ENCODE measurements around the gene ZCCHC14.

ZCCHC14 gene

DNA sequence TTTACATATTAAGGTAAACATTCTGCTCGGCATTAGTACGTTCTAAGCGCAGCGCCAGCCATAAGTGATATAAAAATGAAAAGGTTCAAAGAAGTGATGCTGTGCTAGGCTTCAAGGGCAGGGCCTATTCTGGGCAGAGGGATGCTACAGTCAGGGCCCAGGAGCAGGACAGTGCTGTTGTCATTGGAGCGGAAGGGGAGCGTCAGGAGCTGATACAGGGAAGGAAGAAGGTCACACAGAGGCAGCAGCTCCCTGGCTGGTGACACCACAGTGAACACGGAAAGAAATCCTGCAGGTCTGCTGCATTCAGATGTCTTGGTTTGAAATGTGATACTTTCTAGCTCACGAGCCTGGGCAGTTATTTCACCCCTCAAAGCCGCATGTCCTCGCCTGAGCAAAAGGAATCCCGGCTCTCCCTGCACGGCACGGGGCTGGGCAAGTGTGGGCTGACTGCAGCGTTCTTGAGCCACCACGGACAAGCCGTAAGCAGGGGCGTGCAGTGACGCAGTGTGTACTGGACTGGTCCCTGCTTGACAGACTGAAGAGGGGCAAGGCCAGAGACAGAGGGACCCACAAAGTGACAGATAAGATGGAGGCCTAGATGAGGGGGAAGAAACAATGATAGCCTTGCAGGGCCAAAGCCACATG lies 41.1 kb downstream of the ZCCHC14 start:
- no peak for DNase-seq

DNA sequence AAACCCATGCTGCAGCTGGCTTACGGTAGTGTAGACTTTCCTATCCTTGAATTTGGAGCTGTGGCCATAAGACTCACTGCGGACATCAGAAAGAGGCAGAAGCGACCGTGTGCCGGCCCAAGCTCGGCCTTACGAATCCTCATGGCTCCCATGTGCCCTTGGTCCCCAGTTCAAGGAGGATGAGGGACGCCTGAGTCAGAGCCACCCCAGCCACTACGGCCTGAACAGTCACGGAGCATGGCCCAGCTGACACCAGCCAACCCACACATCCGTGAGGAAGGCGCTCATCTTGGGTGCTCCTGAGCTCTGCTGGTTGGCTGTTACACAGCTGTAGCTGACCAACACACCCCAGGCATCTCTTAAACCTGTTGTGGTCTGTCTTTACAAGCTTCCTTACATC lies 44.0 kb downstream of the ZCCHC14 start:
- no peak for DNase-seq

DNA sequence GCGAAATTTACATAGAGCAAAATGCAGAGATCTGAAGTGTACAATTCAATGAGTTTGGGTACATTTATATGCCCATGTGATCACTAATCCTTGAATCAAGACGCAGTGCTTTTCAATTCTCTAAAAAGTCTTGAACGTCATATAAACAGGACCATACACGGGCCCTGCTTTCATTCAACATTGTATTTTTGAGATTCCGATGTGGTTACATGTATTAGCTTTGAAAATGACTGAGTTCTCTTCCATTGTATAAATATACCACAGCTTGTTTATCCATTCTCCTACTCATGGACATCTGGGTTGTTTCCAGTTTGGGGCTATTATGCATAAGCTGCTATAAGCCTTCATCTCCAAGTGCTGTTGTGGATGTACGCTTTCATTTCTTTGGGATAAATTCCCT lies 45.5 kb downstream of the ZCCHC14 start:
- DNase-seq, result no peak

DNA sequence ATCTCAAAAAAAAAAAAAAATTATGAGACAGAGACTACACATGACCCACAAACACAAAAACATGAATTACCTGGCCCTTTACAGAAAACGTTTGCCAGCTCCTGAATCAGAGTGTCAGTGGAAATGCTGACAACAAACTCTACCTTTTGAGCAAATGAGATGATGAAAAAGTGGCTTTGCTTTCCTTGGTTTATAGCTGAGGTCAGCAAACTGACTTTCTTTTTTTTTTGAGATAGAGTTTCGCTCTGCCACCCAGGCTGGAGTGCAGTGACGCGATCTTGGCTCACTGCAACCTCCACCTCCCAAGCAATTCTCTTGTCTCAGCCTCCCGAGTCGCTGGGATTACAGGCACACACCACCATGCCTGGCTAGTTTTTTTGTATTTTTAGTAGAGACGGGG lies 46.3 kb downstream of the ZCCHC14 start:
- DNase-seq, result no peak

DNA sequence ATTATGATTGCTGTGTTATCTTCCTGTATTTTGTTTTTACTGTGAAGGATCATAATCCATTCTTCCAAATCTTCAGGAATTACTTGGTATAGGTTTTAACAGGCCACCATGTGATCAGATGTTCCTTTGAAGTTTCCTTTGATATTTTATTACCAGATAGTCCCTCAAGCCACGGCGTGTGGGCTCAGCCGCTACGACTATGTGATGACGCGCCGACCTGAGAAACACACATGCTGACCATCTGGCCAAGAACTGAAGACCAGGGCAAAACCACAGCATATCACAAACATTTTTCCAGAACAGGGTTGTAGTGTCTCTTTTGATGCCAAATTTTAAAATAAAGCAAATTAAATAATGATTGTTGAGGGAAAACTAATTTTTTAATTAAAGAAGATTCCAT lies 47.3 kb downstream of the ZCCHC14 start:
- DNase-seq, result no peak

DNA sequence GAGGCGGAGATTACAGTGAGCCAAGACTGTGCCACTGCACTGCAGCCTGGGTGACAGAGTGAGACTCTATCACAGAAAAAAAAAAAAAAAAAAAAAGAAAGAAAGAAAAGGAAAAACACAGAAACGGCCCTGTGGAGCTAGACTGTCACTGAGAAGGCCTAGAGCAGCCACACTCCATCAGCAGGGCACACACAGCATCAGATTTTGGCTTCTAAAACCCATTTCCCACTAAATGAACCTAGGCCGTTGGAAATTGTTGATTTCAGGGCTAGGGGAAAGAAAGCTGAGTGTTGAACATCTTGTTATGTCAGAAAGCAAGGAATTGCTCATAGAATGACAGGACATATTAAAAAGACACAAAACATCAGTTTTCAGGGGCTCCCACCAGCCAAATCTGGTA lies 48.9 kb downstream of the ZCCHC14 start:
- no peak for DNase-seq

DNA sequence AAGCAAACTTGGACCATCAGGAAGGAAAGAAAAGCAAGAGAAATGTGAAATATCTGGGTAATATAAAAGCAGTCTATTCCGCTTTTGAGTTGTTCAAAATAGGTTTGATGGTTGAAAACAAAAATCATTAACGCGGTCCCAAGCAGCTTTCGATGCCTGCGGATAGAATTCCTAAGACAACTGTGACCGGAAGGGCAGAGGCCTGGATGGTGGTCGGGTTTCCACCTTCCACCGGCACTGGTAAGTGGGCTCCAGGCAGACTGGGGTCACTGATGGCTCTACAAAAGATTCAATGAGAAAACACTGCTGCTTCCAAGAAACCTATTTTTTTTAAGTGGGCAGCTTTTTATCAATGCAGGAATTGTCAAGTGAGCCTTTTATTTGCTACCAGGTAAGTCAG lies 49.8 kb downstream of the ZCCHC14 start:
- no peak for DNase-seq

DNA sequence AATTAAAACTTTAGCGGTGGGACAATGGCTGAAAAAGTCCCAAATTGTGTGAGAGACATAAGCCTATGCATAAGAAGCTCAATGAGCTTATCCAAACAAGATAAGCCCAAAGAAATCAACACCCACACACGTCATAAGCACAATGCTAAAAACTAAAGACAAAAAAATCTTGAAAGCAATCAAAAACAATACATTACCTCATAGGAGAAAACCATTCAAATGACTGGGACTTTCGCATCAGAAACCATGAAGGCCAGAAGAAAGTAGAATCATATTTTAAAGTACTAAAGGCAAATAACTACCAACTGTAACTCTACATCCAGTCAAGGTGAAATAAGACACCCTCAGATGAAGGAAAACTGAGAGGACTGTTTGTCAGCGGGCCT lies 50.2 kb downstream of the ZCCHC14 start:
- DNase-seq, result no peak

DNA sequence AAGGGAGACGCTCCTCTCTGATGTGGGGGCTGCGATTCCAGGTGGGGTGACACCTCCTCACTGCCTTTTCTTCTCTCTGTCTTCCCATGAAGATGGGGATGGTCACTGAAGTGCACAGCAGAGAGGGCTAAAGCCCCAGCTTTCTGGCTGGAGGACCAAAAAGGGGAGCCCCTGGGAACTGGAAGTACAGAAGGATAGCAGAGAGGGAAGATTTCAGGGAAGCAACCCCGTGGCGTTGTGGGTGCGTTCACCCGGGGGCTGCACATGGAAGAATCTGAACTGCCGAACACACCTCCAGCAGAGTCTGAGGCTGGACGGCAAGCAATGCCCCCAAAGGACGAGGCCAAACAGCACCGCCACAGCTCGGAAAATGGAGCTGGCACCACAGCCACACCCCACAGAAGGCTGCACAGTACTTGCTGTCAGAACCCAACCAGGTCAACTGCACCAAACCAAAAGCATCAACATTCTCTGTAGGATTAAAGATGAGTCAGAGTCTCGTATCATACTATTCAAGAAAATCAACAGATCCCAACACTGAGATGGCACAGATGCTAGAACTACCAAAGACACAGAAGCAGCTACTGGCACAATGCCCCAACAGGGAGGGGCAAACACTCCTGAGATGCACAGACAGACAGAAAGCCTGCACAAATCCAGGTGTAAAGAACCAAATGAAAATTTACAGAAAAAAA lies 50.8 kb downstream of the ZCCHC14 start:
- DNase-seq, result no peak

DNA sequence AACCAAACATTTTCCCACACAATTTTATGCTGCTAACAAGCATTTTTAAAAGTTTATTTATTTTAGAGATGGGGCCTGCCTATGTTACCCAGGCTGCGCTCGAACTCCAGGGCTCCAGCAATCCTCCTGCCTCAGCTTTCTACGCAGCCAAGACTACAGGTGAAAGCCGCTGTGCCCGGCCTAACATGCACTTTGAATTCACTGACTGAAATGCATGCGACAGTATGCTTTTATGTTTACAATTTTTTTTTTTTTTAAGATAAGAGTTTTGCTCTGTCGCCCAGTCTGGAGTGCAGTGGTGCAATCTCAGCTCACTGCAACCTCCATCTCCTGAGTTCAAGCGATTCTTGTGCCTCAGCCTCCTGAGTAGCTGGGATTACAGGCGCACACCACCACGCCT lies 52.9 kb downstream of the ZCCHC14 start:
- DNase-seq, result no peak

DNA sequence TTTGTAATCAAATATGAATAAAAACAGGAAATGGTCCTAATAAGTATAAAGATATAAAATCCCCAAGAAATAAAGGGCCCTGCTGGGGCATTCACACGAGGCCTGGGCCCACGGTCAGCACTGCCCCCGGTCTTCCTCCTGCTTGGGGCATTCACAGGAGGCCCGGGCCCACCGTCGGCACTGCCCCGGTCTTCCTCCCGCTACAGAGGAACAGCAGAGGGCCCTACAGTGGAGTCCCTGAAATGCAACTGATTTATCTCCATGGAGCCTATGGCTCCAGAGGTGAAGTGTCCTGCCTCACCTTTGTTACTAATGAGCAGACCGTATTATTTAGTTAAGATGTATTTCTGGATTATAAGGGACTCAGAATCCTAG lies 54.2 kb downstream of the ZCCHC14 start:
- DNase-seq, result no peak

DNA sequence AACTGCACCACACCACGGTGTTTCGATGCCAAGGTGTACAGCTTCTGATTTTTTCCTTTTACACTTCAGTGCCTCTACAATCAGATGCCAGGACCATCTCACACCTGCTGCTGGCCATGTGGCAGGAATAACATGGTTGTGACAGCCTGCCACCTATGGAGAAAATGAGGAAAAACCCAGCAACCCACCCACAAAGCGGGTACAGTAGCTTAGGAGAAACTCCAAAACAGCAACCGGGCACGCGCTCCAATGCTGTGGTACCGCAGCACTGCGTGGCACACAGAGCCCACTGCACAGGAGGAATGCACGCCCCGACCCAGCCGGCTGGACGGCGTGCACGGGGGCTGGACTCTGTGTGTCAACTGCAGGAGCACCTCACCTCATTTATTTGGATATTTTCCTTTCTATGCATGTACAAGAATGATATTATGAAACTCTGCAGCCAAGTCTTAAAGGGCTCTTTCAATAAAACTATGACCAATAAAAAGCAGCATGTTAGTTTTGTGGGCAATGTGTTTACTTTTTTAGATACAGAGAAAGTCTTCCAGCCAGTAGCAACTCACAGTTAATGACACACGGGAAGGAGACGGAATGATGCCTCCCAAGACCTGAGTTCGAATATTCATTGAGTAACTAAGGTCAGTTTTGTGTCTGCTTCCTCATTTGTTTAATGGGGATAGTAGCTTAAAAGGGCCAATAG lies 54.8 kb downstream of the ZCCHC14 start:
- no peak for DNase-seq

DNA sequence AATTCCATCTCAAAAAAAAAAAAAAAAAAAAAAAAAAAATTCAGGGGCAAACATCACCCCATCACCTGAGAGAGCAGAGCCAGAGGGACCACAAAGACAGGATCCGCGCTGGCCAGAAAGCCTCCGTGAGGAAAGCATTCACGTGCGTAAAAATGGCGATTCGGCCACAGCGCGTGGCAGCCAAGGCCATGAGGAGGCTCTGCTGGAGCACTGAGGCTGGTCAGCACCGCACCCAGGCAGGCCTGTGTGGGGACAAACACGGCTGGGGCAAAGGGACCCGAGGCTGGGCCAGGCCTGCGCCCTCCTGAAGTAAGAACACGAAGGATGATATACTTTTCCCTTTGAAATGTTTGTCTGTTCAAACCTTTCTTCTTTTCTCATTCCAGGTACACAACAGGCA lies 55.5 kb downstream of the ZCCHC14 start:
- no peak for DNase-seq

DNA sequence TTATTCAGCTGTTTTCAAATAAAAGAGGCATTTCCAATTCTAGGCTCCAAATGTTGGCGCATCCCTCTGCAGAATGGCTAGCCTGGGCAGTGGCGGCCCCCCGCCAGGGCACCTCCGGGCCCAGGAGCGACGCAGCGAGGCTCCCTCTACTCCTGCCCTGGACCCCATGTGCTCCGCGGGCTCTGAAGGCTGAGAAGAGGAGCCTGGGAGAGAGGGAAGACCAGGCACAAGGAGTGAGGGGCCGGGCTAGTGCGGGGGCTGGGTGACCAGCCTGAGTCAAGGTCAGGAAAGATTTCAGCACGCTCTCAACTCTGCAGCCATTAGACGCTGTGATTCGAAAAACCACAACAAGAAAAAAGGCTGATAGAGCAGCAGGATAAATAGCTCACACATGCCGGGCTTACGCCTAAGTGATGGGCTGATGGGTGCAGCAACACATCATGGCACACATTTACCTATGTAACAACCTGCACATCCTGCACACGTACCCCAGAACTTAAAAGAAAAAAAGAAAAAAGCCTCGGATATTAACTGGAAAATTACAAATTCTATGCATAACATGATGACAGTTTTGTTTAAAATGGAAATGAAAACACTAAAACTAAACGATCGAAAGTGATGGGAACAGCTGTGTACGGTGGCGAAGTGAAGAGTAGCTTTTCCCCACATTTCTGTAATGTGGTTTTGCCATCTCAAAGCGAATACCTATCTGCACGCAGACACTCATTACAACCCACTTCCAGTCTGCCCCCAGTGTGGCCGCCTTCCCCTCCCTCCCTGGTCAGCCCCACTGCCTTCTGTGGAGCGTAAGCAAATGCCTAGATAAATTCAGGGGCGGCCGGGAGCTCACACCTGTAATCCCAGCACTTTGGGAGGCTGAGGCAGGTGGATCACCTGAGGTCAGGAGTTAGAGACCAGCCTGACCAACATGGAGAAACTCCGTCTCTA lies 56.3 kb downstream of the ZCCHC14 start:
- DNase-seq, result no peak

DNA sequence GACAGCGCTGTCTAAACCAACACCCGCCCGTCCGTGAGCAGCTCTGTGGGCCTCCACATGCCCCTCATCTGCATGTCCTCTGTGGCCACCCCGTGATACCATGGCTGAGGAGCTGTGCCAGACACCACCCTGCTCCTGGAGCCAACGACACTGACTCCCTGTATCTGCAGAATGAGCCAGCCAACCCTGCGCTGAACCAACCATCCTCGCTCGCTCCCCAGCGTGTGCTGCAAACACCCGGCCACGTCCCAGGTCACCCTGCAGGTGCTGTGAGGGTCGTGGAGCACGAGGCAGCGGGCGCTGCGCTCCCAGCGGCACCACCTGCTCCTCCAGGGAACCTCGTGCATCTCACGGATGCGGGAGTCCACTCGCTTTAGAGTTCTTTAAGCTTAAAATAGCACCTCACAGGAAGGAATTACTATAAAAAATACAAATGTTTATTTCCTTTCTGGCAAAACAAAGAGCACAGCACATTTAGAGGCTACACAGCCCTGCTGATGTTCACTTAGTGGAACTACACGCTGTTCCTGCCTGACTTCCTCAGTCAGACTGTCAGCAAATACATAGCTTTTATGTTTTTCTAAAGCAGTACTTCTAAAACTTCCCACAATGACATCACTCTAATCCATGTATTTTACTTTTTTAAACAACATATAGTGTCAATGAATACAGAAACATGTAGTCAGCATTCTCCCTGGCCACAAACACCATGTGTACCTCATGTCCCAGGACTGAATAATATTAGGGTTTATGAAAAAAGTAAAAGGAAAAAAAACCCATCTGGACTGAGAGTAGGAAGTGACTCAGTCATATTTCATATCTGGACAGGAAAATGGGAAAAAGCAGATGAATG lies 57.2 kb downstream of the ZCCHC14 start:
- DNase-seq, result no peak

DNA sequence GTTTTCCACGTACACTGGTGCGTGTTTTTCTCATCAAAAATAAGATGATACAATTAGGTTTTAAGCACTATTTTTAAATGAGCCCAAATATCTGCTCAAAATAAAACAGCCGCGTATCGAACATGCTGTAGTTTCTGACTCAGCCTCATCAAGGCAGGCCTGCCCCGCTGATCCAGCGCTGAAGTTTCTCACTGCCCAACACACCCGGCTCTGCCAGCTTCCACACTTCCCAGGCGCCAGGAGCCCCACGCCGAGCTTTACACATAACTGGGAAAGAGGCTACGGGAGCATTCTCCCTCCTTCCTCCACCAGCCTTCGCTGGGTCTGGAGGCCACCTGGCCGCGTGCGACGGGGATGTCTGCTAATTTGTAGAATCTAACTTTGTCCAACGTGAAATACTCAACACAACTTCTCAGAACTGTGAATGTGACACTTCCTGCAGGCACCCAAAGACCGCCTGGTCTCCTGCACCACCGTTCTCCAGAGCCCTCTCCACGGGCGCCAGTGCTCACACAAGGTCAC lies 58.6 kb downstream of the ZCCHC14 start:
- DNase-seq, result no peak

DNA sequence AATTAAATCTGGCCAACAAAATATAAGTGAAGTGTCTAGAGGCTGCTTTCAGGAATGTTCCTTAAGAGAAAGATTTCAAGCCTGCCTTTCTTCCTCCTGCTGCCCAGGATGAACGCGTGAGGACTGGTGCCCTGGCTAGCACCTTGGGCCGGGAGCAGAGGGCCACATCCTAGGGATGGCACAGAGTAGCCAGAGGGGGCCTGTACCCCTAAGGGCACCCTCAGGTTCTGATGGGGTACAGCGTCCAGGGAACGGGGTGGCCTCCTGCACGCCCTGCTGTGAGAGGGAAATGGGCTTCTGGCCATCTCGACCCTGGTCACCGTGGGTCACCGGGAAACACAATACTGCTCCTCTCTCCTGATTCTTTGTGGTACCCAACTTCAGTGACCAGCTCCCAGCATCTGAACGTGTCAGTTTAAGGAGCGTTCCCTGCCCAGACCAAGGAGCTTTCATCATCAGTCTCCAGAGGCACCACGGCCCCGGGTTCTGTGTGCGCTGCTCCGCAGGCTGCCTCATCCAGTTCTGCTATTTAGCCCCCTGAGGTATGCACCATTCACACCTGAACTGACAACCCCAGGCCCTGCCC lies 60.4 kb downstream of the ZCCHC14 start:
- no peak for DNase-seq

DNA sequence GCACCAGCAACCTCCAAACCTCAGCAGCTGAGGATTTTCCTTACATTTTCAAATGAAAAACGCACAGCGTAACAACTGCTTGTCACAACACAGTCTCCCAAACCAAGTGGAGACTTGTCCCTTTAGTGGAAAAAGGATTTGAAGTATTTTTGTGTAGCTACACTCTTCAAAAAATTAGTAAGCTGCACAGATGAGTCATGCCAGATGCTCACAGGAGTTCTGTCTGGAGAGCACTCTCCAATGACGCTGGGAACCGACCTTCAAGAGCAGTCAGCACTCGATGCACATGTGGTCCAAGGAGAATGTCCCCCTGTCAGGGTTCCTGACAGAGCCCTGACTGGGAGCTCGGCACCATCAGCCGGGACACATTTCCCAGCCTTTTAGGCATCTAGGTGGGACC lies 60.9 kb downstream of the ZCCHC14 start:
- DNase-seq, result no peak

DNA sequence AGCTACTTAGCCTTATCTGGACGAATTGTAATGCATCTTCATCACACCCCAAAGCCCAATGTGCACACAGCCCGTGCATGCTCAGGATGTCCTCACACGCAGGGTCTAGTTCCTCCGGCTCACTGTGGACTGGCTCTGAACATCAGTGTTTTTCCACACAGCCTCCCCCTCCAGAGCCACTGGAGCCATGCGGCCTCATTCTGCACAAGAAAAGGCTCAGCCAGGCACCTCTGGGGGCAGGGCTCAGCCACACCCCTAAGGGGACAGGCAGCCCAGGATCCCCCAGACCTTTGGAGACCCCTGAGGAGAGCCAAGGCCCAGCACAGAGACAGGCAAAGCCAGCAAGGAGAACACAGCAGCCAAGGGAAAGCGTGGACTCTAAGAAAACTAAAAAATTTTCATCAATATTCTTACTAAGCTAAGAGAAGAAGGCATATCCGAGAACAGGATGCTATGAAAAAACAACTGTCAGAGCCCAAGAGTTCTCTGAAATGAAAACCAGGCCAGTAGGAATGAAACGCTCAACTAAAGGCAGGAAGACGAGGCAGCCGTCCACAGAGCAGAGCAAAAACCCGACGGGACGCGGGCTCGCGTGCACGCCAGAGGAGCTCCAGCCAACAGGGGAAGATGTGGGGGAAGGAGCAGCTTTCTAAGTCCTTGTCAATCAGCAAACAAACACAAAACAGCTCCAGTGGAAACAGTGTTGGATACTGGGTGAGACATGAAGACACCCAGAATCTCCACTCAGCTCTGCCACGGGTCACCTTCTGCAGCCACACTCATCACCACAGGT lies 66.2 kb downstream of the ZCCHC14 start:
- DNase-seq, result no peak

DNA sequence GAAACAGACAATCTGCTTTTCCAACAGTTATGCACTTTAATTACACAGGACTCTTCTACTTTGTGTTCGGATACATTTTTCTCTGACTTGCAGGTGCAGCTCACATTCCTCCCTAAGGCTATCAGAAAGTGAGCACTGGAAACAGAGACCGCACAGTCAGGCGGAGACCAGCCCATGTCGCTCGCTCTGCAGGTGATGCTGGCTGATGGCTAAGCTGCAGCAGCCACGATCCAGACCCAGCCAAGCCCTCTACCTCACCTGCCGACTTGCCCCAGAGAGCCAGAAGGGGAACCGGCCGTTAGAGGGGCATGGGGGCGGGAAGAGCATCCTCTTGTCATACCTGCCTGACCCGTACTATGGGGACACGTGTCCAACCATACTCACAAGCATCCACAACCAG lies 66.9 kb downstream of the ZCCHC14 start:
- no peak for DNase-seq

DNA sequence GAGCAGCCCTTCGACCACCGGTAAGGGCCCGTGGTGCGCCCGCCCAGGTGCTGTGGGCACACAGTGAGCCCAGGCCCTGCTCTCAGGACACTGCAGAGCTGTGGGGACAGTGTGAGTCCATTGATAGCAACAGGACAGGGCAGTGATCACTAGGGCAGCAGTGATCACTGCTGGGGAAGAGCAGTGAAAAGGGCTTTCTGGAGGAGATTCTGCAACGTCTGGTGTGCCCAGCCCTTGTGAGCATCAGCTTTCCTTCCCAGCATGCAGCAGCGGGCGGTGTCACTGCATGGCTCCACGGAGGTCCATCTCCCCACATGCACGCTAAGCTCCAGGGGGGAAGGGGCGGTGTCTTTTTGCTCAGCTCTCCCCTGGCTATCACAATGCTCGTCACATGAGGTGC lies 68.6 kb downstream of the ZCCHC14 start:
- no peak for DNase-seq

Data from activated CD4-positive, alpha-beta T cell treated with anti-CD3 and anti-CD28 coated beads, Interleukin-2, amount 50 U/mL, for 4 hours (primary cell).